Endodermal cell (in vitro differentiated cells): ENCODE data around the gene ZFP64. TPM values are rescaled to one million over a fixed set of nuclear protein-coding genes. Genes with fewer than 3 reads are reported as not detected.
"Not testable (repeated sequence)": the region's sequence is repeated elsewhere in the genome, so short reads cannot be mapped to it uniquely, and the experiment has no call there.

Experiments used
- DNase-seq: peaks from one replicate; pipeline ENCODE4 v3.0.0-alpha.2; 2017
- H3K27ac ChIP-seq: 2 replicates; pipeline ENCODE4 v1.5.1; 2013; ENCODE audit warnings: mild to moderate bottlenecking, low read depth, low read length, moderate library complexity
- H3K27me3 ChIP-seq: 2 replicates; pipeline ENCODE4 v1.6.1; 2013; ENCODE audit warnings: mild to moderate bottlenecking, low read length, moderate library complexity; ENCODE audit not compliant: insufficient read depth, control insufficient read depth, poor library complexity, severe bottlenecking
- H3K36me3 ChIP-seq: 2 replicates; pipeline ENCODE4 v1.7.0; 2013; ENCODE audit warnings: mild to moderate bottlenecking, low read length, moderate library complexity; ENCODE audit not compliant: control insufficient read depth, insufficient read depth
- H3K4me1 ChIP-seq: one replicate; pipeline ENCODE4 v1.7.0; 2013; ENCODE audit warnings: low read length; ENCODE audit not compliant: control insufficient read depth, insufficient read depth
- H3K4me3 ChIP-seq: 2 replicates; pipeline ENCODE4 v1.5.1; 2013; ENCODE audit warnings: mild to moderate bottlenecking, low read length, moderate library complexity
- H3K9ac ChIP-seq: 2 replicates; pipeline ENCODE4 v1.6.1; 2013; ENCODE audit warnings: mild to moderate bottlenecking, low read length, moderate library complexity; ENCODE audit not compliant: poor library complexity, severe bottlenecking; ENCODE audit errors: extremely low read depth
- H3K9me3 ChIP-seq: 2 replicates; pipeline ENCODE4 v1.6.1; 2013; ENCODE audit warnings: mild to moderate bottlenecking, low read length, moderate library complexity; ENCODE audit not compliant: control insufficient read depth
- H3K27ac Mint-ChIP-seq: 2 replicates; pipeline ENCODE4 v1.8.0; 2020; ENCODE audit warnings: mixed read lengths
- H3K27me3 Mint-ChIP-seq: 2 replicates; pipeline ENCODE4 v1.8.0; 2021; ENCODE audit warnings: mild to moderate bottlenecking, mixed read lengths; ENCODE audit not compliant: insufficient read depth
- H3K36me3 Mint-ChIP-seq: 2 replicates; pipeline ENCODE4 v1.8.0; 2020; ENCODE audit warnings: low read depth, mixed read lengths
- H3K4me1 Mint-ChIP-seq: 2 replicates; pipeline ENCODE4 v1.8.0; 2020; ENCODE audit warnings: mixed read lengths
- H3K4me3 Mint-ChIP-seq: 2 replicates; pipeline ENCODE4 v1.8.0; 2020; ENCODE audit warnings: mild to moderate bottlenecking, moderate library complexity, mixed read lengths
- H3K9me3 Mint-ChIP-seq: 2 replicates; pipeline ENCODE4 v1.8.0; 2020; ENCODE audit warnings: mild to moderate bottlenecking, mixed read lengths
- CTCF ChIP-seq: fragments of 200-600 bp; sonication (generic); conservative IDR thresholded peaks from 2 replicates; pipeline ENCODE4 v1.5.0; 2021; ENCODE audit warnings: antibody characterized with exemption, mild to moderate bottlenecking
- WGBS, 2 experiments: methylation state at CpG; one replicate each; pipeline versions ENCODE4 v1.1.5 to v1.1.7; 2013; ENCODE audit warnings: missing lambda C conversion rate in 2 of 2, mixed read lengths in 1 of 2; ENCODE audit not compliant: insufficient coverage in 1 of 2, insufficient read length in 1 of 2; 5-methylcytosine and 5-hydroxymethylcytosine counted together
- total RNA-seq, 2 donors: library from RNA; stranded (reverse); fragmentation: NEBNext Ultra II Directional in 1 of 2; extraction: Animal tissue kit (Norgen Biotek cat#: 25700) in 1 of 2; gene quantifications; 2 replicates in 1 of 2; 3 replicates in 1 of 2; pipeline ENCODE4 v1.2.1, GENCODE V29; 2021

Gene ZFP64
- total RNA-seq, 2 donors from 2014 or later = 24.4 to 32.6 TPM

- no peak overlapping the region for H3K9ac ChIP-seq
- no peak for DNase-seq
- H3K27ac ChIP-seq = no peak overlapping the region
- no peaks in the 10 kb centered on the region for H3K4me1 ChIP-seq
- Mint-ChIP-seq H3K36me3 (no peaks in the 10 kb centered on the region), H3K4me3 (no peak overlapping the region), H3K27me3 (no peaks in the 10 kb centered on the region), H3K4me1 (no peaks in the 10 kb centered on the region), H3K27ac (no peak overlapping the region), H3K9me3 (no peaks in the 10 kb centered on the region)
- H3K9me3 ChIP-seq = peaks cover 11% of the 10 kb centered on the region
- no peaks in the 10 kb centered on the region for H3K27me3 ChIP-seq
- no peak overlapping the region for H3K4me3 ChIP-seq
- 100% methylated on average over 1 of the region's 2 CpGs; no CpG with 5 or more reads in 1 of the 2 experiments for WGBS, 2 experiments
- no peaks in the 10 kb centered on the region for H3K36me3 ChIP-seq
- TF ChIP-seq CTCF = no peak
Observed at GRCh38 chr20:52142757-52143156, 48.8 kb downstream of the ZFP64 start.

- Histone ChIP-seq H3K4me3 (no peak overlapping the region), H3K9ac (no peak overlapping the region), H3K4me1 (no peaks in the 10 kb centered on the region), H3K27ac (no peak overlapping the region), H3K36me3 (no peaks in the 10 kb centered on the region), H3K9me3 (peaks cover 11% of the 10 kb centered on the region), H3K27me3 (no peaks in the 10 kb centered on the region)
- Mint-ChIP-seq H3K9me3 (no peaks in the 10 kb centered on the region), H3K27me3 (no peaks in the 10 kb centered on the region), H3K27ac (no peak overlapping the region), H3K36me3 (no peaks in the 10 kb centered on the region), H3K4me3 (no peak overlapping the region), H3K4me1 (no peaks in the 10 kb centered on the region)
- DNase-seq = no peak
- WGBS, 2 experiments = 97 to 100% methylated on average over 2 to 5 of the region's 5 CpGs
- no peak for TF ChIP-seq CTCF
Observed at GRCh38 chr20:52139986-52140385, 51.6 kb downstream of the ZFP64 start.

- Mint-ChIP-seq H3K27me3 (no peaks in the 10 kb centered on the region), H3K27ac (no peak overlapping the region), H3K9me3 (no peaks in the 10 kb centered on the region), H3K36me3 (no peaks in the 10 kb centered on the region), H3K4me3 (no peak overlapping the region), H3K4me1 (no peaks in the 10 kb centered on the region)
- no peak for DNase-seq
- Histone ChIP-seq H3K4me3 (no peak overlapping the region), H3K36me3 (no peaks in the 10 kb centered on the region), H3K9me3 (peaks cover 11% of the 10 kb centered on the region), H3K9ac (no peak overlapping the region), H3K4me1 (no peaks in the 10 kb centered on the region), H3K27me3 (no peaks in the 10 kb centered on the region), H3K27ac (no peak overlapping the region)
- WGBS, 2 experiments = 81% methylated on average over 2 of the region's 4 CpGs; no CpG with 5 or more reads in 1 of the 2 experiments
- TF ChIP-seq CTCF = no peak
Observed at GRCh38 chr20:52137850-52138249, 53.7 kb downstream of the ZFP64 start.

GRCh38 chr20:52133714-52134113 lies 57.9 kb downstream of the ZFP64 start:
- not testable (repeated sequence) for H3K4me3 ChIP-seq, H3K36me3 ChIP-seq, H3K27ac ChIP-seq, H3K36me3 Mint-ChIP-seq, H3K9ac ChIP-seq, H3K27me3 ChIP-seq, H3K27me3 Mint-ChIP-seq, H3K4me1 ChIP-seq, H3K9me3 ChIP-seq, DNase-seq, H3K9me3 Mint-ChIP-seq, H3K27ac Mint-ChIP-seq, H3K4me3 Mint-ChIP-seq, H3K4me1 Mint-ChIP-seq
- 94% methylated on average over 2 of the region's 2 CpGs; no CpG with 5 or more reads in 1 of the 2 experiments for WGBS, 2 experiments
